GM12873 (cell line): ENCODE results near the gene GRB14.

Source experiments
- TF ChIP-seq, protein P1 (sequence below): IDR thresholded peaks from 2 replicates; pipeline ENCODE4 v1.5.1; 2012; ENCODE audit warnings: low read depth, mild to moderate bottlenecking, moderate library complexity, low read length, control low read depth; ENCODE audit not compliant: insufficient read depth; ENCODE audit errors: missing control alignments

GRB14 gene

DNA sequence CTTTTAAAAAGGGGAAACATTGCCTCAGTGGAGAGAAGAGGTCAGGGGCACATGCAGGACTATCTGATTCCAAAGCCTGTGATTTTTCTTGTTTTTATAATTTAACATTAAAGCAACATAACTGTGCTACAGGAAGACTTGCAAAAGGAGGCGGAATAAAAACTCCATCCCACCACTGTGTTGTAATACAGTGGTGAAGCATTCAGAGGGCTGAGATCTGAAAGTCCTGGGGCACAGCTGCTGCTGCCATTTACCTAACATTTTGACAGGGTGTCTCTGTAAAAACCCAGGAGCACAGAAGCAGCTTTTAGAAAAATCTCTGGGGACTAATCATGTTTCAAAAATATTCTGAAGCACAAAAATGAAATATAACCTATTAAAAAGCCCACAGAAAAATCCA is 97.6 kb downstream of the GRB14 start:
- TF ChIP-seq, protein P1, sequence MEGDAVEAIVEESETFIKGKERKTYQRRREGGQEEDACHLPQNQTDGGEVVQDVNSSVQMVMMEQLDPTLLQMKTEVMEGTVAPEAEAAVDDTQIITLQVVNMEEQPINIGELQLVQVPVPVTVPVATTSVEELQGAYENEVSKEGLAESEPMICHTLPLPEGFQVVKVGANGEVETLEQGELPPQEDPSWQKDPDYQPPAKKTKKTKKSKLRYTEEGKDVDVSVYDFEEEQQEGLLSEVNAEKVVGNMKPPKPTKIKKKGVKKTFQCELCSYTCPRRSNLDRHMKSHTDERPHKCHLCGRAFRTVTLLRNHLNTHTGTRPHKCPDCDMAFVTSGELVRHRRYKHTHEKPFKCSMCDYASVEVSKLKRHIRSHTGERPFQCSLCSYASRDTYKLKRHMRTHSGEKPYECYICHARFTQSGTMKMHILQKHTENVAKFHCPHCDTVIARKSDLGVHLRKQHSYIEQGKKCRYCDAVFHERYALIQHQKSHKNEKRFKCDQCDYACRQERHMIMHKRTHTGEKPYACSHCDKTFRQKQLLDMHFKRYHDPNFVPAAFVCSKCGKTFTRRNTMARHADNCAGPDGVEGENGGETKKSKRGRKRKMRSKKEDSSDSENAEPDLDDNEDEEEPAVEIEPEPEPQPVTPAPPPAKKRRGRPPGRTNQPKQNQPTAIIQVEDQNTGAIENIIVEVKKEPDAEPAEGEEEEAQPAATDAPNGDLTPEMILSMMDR, result no peak

DNA sequence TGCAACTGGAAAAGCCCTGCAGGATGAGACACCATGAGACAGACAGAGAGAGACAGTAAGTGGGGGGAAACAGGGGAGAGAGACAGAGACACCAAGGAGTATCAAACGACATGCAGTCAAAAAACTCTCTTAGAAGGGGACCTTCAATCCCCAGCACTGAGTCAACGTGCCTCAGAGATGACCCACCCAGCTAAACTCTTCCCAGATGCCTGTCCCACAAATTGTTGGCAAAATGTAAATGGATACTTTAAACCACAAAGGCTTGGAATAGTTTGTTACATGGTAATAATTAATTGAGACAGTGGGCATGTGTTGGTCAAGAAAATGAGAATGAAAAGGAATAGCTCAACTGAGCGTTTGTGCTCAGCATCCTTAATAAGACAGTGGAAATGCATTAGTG is 98.3 kb downstream of the GRB14 start:
- TF ChIP-seq, protein P1, result no peak

DNA sequence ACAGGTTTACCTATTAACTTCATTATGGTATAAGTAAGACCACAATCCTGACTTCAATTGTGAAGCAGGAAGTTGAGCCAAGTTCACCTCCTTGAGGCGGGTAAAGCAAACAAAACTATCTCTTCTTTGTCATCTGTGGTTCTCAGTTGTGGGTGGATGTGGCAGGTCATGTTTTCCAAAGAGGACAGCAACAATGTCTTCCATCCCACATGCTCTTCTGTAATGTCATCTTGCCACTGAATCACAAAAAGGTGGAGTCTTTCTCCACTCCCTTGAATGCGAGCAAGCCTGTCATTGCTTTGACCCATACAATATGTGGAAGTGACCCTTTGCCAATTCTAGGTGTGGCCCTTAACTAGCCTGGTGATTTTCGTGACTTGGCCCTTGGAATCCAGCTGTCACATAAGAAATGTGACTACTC is 98.7 kb downstream of the GRB14 start:
- TF ChIP-seq, protein P1, result no peak

DNA sequence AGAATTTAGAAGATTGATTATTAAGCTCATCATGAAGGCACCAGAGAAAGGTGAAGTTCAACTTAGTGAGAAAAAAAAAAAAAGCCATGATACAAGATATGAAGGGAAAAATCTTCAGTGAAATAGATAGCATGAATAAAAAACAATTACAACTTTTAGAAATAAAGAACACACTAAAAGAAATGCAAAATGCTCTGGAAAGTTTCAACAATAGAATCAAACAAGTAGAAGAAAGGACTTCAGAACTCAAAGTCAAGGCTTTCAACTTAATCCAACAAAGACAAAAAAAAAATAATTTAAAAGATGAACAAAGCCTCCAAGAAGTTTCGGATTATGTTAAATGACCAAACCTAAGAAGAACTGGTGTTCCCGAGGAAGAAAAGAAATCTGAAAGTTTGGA is 105.5 kb downstream of the GRB14 start:
- TF ChIP-seq, protein P1, result no peak

DNA sequence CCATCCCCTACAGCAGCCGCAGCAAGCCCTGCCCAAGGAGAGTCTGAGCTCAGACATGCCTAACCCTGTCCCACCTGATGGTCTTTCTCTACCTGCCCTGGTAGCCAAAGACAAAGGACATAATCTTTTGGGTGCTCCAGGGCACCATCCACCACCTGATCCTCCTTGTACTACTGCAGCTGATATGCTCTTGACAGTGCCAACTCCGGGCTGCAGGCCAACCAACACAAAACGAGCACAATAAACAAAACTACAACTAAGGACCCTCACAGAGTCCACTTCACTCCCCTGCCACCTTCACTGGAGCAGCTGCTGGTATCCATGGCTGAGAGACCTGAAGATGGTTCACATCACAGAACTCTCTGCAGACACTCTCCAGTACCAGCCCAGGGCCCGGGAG is 106.3 kb downstream of the GRB14 start:
- TF ChIP-seq, protein P1, result no peak

DNA sequence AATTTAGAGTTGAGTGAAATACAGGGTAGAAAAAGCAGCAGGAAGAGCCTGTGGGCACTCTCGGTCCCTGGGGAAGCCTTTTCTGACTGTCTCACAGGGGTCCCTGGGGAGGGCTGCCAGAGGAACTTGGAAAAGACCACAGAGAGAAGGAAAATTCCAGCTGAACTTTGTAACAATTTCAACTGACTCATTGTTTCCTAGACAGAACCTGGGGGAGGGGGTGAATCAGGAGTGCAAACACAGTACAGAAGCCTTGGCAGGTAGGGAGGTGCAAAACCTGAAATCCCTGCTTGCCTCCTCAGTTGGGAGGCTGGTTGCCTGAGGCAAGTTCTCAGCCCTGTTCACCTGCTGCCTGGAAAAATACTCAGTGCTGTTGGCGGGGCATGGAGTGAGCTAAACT is 106.8 kb downstream of the GRB14 start:
- TF ChIP-seq, protein P1, result no peak

DNA sequence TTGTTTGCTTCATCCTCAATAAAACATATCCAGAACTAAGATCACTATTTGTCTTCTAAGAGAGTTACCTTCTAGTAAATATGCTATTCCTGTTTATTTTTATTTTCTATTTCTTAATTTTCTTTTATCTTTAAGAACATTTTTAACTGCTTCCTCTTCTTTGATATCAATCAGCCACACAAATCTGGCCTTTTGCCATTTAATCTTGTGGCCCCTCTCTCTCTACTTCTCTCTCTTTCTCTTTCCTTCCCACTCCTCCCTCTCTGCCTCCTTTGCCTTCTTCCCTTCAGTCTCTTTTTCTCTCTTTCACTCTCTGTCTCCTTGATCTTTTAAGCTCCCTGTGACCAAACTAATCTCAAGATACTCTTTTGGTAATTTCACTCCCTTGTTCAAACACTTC is 108.4 kb downstream of the GRB14 start:
- TF ChIP-seq, protein P1, result no peak
